BJ (cell line): ENCODE results near the gene MYO15A. TPM values are rescaled to one million over a fixed set of nuclear protein-coding genes. Genes with fewer than 3 reads are reported as not detected.

Experiments used
- CTCF ChIA-PET: fragments of 350-600 bp; formaldehyde crosslinking; extraction: SDS; loops from one replicate; lab custom pipeline; 2021; ENCODE audit warnings: antibody characterized with exemption, inconsistent platforms; lab: Yijun Ruan, JAX
- POLR2A ChIA-PET: fragments of 300-600 bp; sonication (Branson Sonifier 250); formaldehyde crosslinking; extraction: SDS; loops from one replicate; lab custom pipeline; 2021; ENCODE audit warnings: antibody characterized with exemption; lab: Charles Lee
- DNase-seq: peaks from one replicate; pipeline ENCODE4 v3.0.0-alpha.2; 2011; ENCODE audit warnings: low read depth
- H3K27me3 ChIP-seq: 2 replicates; pipeline ENCODE4 v1.6.0; 2011; ENCODE audit warnings: low read length; ENCODE audit not compliant: control insufficient read depth, insufficient read depth
- H3K36me3 ChIP-seq: 2 replicates; pipeline ENCODE4 v1.5.1; 2011; ENCODE audit warnings: low read length; ENCODE audit not compliant: control insufficient read depth, insufficient read depth
- H3K4me3 ChIP-seq: 2 replicates; pipeline ENCODE4 v1.5.1; 2011; ENCODE audit warnings: low read depth, mild to moderate bottlenecking, control low read depth, low read length
- polyA plus RNA-seq: library from polyadenylated mRNA; depleted of rRNA; stranded (reverse); fragments of >200 nt; gene quantifications from 2 replicates; pipeline ENCODE4 v1.2.3, GENCODE V29; 2011; rRNA removed
- TF ChIP-seq, protein P1 (sequence below): IDR thresholded peaks from 2 replicates; pipeline ENCODE4 v1.5.1; 2011; ENCODE audit warnings: low read depth, mild to moderate bottlenecking, control low read depth, inconsistent platforms, low read length, moderate library complexity; ENCODE audit not compliant: insufficient read depth

The MYO15A gene
- polyA plus RNA-seq, 1 experiment: 1.0 TPM

DNA sequence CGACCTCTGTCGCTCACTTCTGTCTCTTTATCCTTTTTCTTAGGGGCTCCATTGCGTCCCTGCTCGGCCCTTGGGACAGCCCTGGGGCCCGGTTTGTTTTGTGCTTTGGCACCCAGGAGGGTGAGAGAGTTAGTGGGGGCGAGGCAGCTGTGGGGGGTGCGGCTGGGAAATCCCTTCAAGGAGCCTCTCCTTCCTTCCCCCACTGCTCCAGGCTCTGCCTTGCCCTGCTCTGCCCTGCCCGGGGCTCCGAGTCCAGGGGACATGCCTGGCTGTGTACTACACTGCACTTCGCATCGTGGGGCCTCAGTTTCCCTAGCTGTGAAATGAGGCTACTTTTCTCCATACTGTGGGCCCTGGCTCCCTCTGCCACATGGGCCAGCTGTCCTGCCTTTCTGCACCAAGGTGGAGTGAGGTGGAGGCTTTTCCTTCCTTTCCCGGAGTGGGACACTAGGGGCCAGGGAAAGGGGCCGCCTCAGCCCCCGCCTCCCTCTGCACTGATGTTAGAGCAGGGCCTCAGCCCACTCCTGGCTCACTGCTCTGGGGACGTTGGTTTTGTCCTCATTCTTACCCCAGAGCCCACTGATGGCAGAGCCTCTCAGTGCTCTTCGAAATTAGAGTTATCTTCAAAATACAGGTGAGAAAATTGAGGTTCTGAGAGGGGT, 117.9 kb downstream of the MYO15A start:
- ChIA-PET CTCF (interaction anchor here (0.6 kb wide), 1 partner anchor 84 kb away, joined by 3 read pairs; no protein-coding TSS in a partner anchor), POLR2A (no interaction called here)

DNA sequence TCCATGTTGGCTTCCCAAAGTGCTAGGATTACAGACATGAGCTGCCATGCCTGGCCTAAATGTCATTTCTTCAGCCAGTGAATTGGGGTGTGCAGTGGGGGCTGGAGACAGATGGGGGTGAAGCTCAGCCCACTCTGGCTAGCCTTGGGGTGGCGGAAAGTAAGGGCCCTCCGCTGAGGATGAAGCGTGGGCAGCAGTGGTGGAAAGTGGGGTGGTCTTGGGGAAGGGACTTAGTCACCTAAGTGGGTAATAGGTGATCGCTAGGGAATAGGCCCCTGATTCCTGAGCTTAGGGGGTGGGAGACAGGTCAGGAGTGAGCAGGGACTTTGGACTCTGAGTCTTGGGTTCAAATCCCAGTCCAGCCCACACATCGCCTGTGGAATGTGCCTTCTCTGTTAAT, 119.1 kb downstream of the MYO15A start:
- Histone ChIP-seq H3K36me3 (peaks cover under 1% of the 10 kb centered on the region; the same call in 1 of the 2 replicates), H3K27me3 (no peaks in the 10 kb centered on the region), H3K4me3 (no peak overlapping the region)
- POLR2A ChIA-PET: no interaction called here
- CTCF ChIA-PET: no interaction called here
- TF ChIP-seq, protein P1, sequence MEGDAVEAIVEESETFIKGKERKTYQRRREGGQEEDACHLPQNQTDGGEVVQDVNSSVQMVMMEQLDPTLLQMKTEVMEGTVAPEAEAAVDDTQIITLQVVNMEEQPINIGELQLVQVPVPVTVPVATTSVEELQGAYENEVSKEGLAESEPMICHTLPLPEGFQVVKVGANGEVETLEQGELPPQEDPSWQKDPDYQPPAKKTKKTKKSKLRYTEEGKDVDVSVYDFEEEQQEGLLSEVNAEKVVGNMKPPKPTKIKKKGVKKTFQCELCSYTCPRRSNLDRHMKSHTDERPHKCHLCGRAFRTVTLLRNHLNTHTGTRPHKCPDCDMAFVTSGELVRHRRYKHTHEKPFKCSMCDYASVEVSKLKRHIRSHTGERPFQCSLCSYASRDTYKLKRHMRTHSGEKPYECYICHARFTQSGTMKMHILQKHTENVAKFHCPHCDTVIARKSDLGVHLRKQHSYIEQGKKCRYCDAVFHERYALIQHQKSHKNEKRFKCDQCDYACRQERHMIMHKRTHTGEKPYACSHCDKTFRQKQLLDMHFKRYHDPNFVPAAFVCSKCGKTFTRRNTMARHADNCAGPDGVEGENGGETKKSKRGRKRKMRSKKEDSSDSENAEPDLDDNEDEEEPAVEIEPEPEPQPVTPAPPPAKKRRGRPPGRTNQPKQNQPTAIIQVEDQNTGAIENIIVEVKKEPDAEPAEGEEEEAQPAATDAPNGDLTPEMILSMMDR: no peak
- DNase-seq: no peak

More for the DNA sequence above, 117.9 kb downstream of the MYO15A start:
- DNase-seq: no peak
- TF ChIP-seq, protein P1: no peak
- Histone ChIP-seq H3K36me3 (no peaks in the 10 kb centered on the region; the same call in 1 of the 2 replicates), H3K27me3 (no peaks in the 10 kb centered on the region), H3K4me3 (peak overlapping the region; percentile 94)

DNA sequence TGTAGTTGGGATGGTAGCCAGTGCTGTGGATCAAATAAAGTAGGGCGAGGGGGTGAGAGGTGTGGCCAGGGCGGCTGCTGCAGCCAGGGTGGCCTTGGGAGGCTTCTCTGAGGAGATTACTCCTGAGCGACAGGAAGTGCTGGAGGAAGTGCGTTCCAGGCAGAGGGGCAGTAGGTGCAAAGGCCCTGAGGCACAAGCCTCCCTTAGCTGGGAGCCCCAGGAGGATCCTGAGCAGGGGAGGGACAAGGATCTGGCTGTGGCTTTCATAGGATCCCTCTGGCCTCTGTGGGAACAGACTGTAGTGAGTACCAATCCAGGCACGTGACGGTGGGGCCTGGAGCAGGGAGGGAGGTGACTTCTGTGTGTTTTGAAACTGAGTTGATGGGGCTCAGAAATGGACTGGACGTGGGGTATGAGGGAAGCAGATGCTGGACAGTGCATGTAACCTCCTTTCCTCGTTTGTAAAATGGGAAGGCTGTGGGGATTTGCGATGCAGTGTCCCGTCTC, 119.7 kb downstream of the MYO15A start:
- ChIA-PET CTCF (interaction anchor here (1.9 kb wide), 1 partner anchor 10 kb away, joined by 6 read pairs; no protein-coding TSS in a partner anchor), POLR2A (no interaction called here)
- TF ChIP-seq, protein P1: no peak
- H3K36me3 ChIP-seq: peaks cover 1% of the 10 kb centered on the region; the same call in 1 of the 2 replicates
- H3K4me3 ChIP-seq: no peak overlapping the region
- H3K27me3 ChIP-seq: no peaks in the 10 kb centered on the region
- no peak for DNase-seq

DNA sequence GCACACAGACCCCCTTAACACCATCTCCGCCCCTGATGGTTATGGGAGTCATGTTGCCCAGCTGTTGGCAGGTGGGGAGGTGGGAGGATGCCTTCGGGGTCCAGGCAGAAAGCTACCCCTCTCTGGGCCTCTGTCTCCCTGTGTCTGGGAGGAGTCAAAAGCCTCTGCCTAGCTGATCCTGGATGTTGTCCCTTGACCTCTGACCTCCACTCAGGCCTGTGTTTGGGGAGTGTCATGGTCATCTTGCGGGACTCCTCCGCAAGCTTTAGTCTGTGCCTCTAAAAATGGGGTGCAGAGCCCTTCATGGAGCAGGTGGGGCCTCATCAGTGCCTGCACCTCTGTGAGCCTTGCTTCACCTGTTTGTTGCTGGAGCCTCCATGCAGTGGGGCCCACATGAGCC, 120.7 kb downstream of the MYO15A start:
- ChIA-PET CTCF (interaction anchor here (1.3 to 1.9 kb wide), 3 partner anchors 11 to 117 kb away, joined by 3 to 6 read pairs (median 4); no protein-coding TSS in a partner anchor), POLR2A (no interaction called here)
- TF ChIP-seq, protein P1: no peak
- no peak for DNase-seq
- no peaks in the 10 kb centered on the region for H3K27me3 ChIP-seq
- no peak overlapping the region for H3K4me3 ChIP-seq
- H3K36me3 ChIP-seq: peaks cover 6% of the 10 kb centered on the region

Other genes with a start within 250 kb of the MYO15A start
- gene TOM1L2, start 136.4 kb upstream of the MYO15A start, polyA plus RNA-seq: 30.1 and 39.6 TPM in 2 replicates
- 0.93 and 1.2 TPM in 2 replicates for gene DRC3, start 135.9 kb upstream of the MYO15A start, polyA plus RNA-seq
- gene ATPAF2, start 69.6 kb upstream of the MYO15A start, polyA plus RNA-seq: 14.7 and 17.4 TPM in 2 replicates
- gene GID4, start 69.3 kb upstream of the MYO15A start, polyA plus RNA-seq: 6.9 and 7.4 TPM in 2 replicates
- 28.8 and 36.4 TPM in 2 replicates for gene DRG2, start 20.8 kb upstream of the MYO15A start, polyA plus RNA-seq
- 92.4 and 97.5 TPM in 2 replicates for gene ALKBH5, start 75.1 kb downstream of the MYO15A start, polyA plus RNA-seq
- gene LLGL1, start 116.9 kb downstream of the MYO15A start, polyA plus RNA-seq: 19.8 and 38.9 TPM in 2 replicates
- 263 and 425 TPM in 2 replicates for gene FLII, start 150.0 kb downstream of the MYO15A start, polyA plus RNA-seq
- gene MIEF2, start 151.9 kb downstream of the MYO15A start, polyA plus RNA-seq: 6.8 and 12.0 TPM in 2 replicates
- 10.2 and 13.0 TPM in 2 replicates for gene TOP3A, start 206.2 kb downstream of the MYO15A start, polyA plus RNA-seq
- 6.8 and 9.2 TPM in 2 replicates for gene SMCR8, start 206.5 kb downstream of the MYO15A start, polyA plus RNA-seq